Neural cell (in vitro differentiated cells): ENCODE data around the gene APBB1IP. TPM values are rescaled to one million over a fixed set of nuclear protein-coding genes. Genes with fewer than 3 reads are reported as not detected.
"Not testable (repeated sequence)": the region's sequence is repeated elsewhere in the genome, so short reads cannot be mapped to it uniquely, and the experiment has no call there.

Experiments used
- H2AFZ ChIP-seq: fragments of 200-600, 300-800 bp; sonication (generic), shearing (Covaris generic); 2 replicates; pipeline ENCODE4 v1.6.0; 2014; ENCODE audit warnings: low read depth, mild to moderate bottlenecking, antibody characterized with exemption, low read length, moderate library complexity
- H3F3A ChIP-seq: fragments of 200-600 bp; shearing (Covaris generic); 2 replicates; pipeline ENCODE4 v1.6.1; 2016; ENCODE audit warnings: mild to moderate bottlenecking, moderate library complexity, mixed read lengths, antibody characterized with exemption, low read length; ENCODE audit not compliant: insufficient read depth, poor library complexity, severe bottlenecking
- H3K27ac ChIP-seq: fragments of 200-600, 300-800 bp; sonication (generic), shearing (Covaris generic); 2 replicates; pipeline ENCODE4 v1.5.1; 2014; ENCODE audit warnings: mild to moderate bottlenecking, low read length, moderate library complexity
- H3K27me3 ChIP-seq: fragments of 300-800, 200-600 bp; sonication (generic), shearing (Covaris generic); 2 replicates; pipeline ENCODE4 v1.6.0; 2014; ENCODE audit warnings: mild to moderate bottlenecking, low read depth, low read length, moderate library complexity; ENCODE audit not compliant: insufficient read depth
- H3K36me3 ChIP-seq: fragments of 300-800, 200-600 bp; sonication (generic), shearing (Covaris generic); 2 replicates; pipeline ENCODE4 v1.5.1; 2014; ENCODE audit warnings: mild to moderate bottlenecking, antibody characterized with exemption, low read length, moderate library complexity; ENCODE audit not compliant: insufficient read depth
- H3K4me2 ChIP-seq: fragments of 300-800, 200-600 bp; sonication (generic), shearing (Covaris generic); 2 replicates; pipeline ENCODE4 v1.6.0; 2014; ENCODE audit warnings: mild to moderate bottlenecking, low read length
- H3K4me3 ChIP-seq: fragments of 300-800, 200-600 bp; sonication (generic), shearing (Covaris generic); 2 replicates; pipeline ENCODE4 v1.5.1; 2014; ENCODE audit warnings: mild to moderate bottlenecking, low read length, moderate library complexity
- H3K79me2 ChIP-seq: fragments of 200-600 bp; shearing (Covaris generic); replicated peaks from 2 replicates; pipeline ENCODE4 v1.6.0; 2014; ENCODE audit warnings: mild to moderate bottlenecking, low read length, moderate library complexity; ENCODE audit not compliant: insufficient read depth
- H3K9ac ChIP-seq: fragments of 300-800, 200-600 bp; sonication (generic), shearing (Covaris generic); 2 replicates; pipeline ENCODE4 v1.6.1; 2016; ENCODE audit warnings: mild to moderate bottlenecking, low read length, mixed read lengths
- H3K9me2 ChIP-seq: fragments of 200-600 bp; shearing (Covaris generic); 2 replicates; pipeline ENCODE4 v1.6.1; 2016; ENCODE audit warnings: mild to moderate bottlenecking, low read length, mixed read lengths; ENCODE audit not compliant: insufficient read depth
- H3K9me3 ChIP-seq: fragments of 200-600, 300-800 bp; sonication (generic), shearing (Covaris generic); 2 replicates; pipeline ENCODE4 v1.6.1; 2016; ENCODE audit warnings: mild to moderate bottlenecking, mixed run types, low read length, moderate library complexity, mixed read lengths
- H4K20me1 ChIP-seq: fragments of 200-600 bp; shearing (Covaris generic); 2 replicates; pipeline ENCODE4 v1.6.1; 2016; ENCODE audit warnings: mild to moderate bottlenecking, mixed run types; ENCODE audit not compliant: insufficient read depth
- EP300 ChIP-seq: fragments of 450-650 bp; conservative IDR thresholded peaks from 2 replicates; pipeline ENCODE4 v1.6.1; 2014; ENCODE audit warnings: antibody characterized with exemption, mild to moderate bottlenecking, moderate library complexity; ENCODE audit not compliant: poor library complexity, severe bottlenecking
- EZH2 ChIP-seq: fragments of 200-600, 300-800 bp; shearing (Covaris generic), sonication (generic); IDR thresholded peaks from 2 replicates; pipeline ENCODE4 v1.6.1; 2014; ENCODE audit warnings: antibody characterized with exemption, low read length, borderline replicate concordance, mild to moderate bottlenecking; ENCODE audit not compliant: insufficient read depth, poor library complexity, severe bottlenecking
- MXI1 ChIP-seq: fragments of 450-650 bp; conservative IDR thresholded peaks from 2 replicates; pipeline ENCODE4 v1.6.1; 2014; ENCODE audit warnings: antibody characterized with exemption, mild to moderate bottlenecking; ENCODE audit not compliant: poor library complexity, severe bottlenecking
- POLR2AphosphoS5 ChIP-seq: IDR thresholded peaks from 2 replicates; pipeline ENCODE4 v1.6.1; 2012
- RAD21 ChIP-seq: fragments of 450-650 bp; conservative IDR thresholded peaks from 2 replicates; pipeline ENCODE4 v1.6.1; 2014; ENCODE audit warnings: antibody characterized with exemption, mild to moderate bottlenecking, moderate library complexity
- SMC3 ChIP-seq: fragments of 450-650 bp; conservative IDR thresholded peaks from 2 replicates; pipeline ENCODE4 v1.6.1; 2014; ENCODE audit warnings: antibody characterized with exemption, mild to moderate bottlenecking, moderate library complexity; ENCODE audit not compliant: poor library complexity
- TAF1 ChIP-seq: IDR thresholded peaks from 2 replicates; pipeline ENCODE4 v1.6.1; 2012; ENCODE audit warnings: low read depth
- polyA plus RNA-seq: library from polyadenylated mRNA; depleted of rRNA; stranded (reverse); fragments of >200 nt; gene quantifications from 2 replicates; pipeline ENCODE4 v1.2.3, GENCODE V29; 2014
- TF ChIP-seq, protein P1 (sequence below): fragments of 450-650 bp; IDR thresholded peaks from 2 replicates; pipeline ENCODE4 v1.5.1; 2014; ENCODE audit warnings: antibody characterized with exemption, mild to moderate bottlenecking, moderate library complexity; ENCODE audit not compliant: poor library complexity, severe bottlenecking
- TF ChIP-seq, protein P2 (sequence below): IDR thresholded peaks from 2 replicates; pipeline ENCODE4 v1.6.1; 2012; ENCODE audit warnings: borderline replicate concordance

Gene APBB1IP
- polyA plus RNA-seq, 1 donor from 2014 or later = not detected

GRCh38 chr10:26463986-26464385 lies 25.8 kb downstream of the APBB1IP start:
- no peak overlapping the region for H3K27ac ChIP-seq

GRCh38 chr10:26464632-26465280 lies 26.6 kb downstream of the APBB1IP start:
- H3K79me2 ChIP-seq = no peaks in the 10 kb centered on the region
- H3K9me2 ChIP-seq = no peaks in the 10 kb centered on the region
- H3F3A ChIP-seq = no peaks in the 10 kb centered on the region
- no peak overlapping the region for H3K27ac ChIP-seq
- no peak overlapping the region for H3K9ac ChIP-seq
- H4K20me1 ChIP-seq = no peaks in the 10 kb centered on the region
- H3K4me3 ChIP-seq = no peak overlapping the region
- TF ChIP-seq EZH2 = no peak
- no peak for TF ChIP-seq TAF1
- no peak for TF ChIP-seq EP300
- TF ChIP-seq, protein P1, sequence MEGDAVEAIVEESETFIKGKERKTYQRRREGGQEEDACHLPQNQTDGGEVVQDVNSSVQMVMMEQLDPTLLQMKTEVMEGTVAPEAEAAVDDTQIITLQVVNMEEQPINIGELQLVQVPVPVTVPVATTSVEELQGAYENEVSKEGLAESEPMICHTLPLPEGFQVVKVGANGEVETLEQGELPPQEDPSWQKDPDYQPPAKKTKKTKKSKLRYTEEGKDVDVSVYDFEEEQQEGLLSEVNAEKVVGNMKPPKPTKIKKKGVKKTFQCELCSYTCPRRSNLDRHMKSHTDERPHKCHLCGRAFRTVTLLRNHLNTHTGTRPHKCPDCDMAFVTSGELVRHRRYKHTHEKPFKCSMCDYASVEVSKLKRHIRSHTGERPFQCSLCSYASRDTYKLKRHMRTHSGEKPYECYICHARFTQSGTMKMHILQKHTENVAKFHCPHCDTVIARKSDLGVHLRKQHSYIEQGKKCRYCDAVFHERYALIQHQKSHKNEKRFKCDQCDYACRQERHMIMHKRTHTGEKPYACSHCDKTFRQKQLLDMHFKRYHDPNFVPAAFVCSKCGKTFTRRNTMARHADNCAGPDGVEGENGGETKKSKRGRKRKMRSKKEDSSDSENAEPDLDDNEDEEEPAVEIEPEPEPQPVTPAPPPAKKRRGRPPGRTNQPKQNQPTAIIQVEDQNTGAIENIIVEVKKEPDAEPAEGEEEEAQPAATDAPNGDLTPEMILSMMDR = no peak
- no peak overlapping the region for H2AFZ ChIP-seq
- H3K36me3 ChIP-seq = no peaks in the 10 kb centered on the region
- no peaks in the 10 kb centered on the region for H3K9me3 ChIP-seq
- no peak overlapping the region for H3K4me2 ChIP-seq
- no peaks in the 10 kb centered on the region for H3K27me3 ChIP-seq

More at GRCh38 chr10:26463986-26464385, 25.8 kb downstream of the APBB1IP start:
- Histone ChIP-seq H3K27me3 (no peaks in the 10 kb centered on the region), H2AFZ (no peak overlapping the region), H3K9me2 (no peaks in the 10 kb centered on the region), H3K9me3 (no peaks in the 10 kb centered on the region), H3K9ac (no peak overlapping the region), H3K79me2 (no peaks in the 10 kb centered on the region), H3K4me3 (no peak overlapping the region), H3F3A (no peaks in the 10 kb centered on the region), H4K20me1 (no peaks in the 10 kb centered on the region), H3K36me3 (no peaks in the 10 kb centered on the region), H3K4me2 (no peak overlapping the region)
- TF ChIP-seq SMC3 (no peak), EZH2 (no peak), TAF1 (no peak), MXI1 (no peak), POLR2AphosphoS5 (no peak), EP300 (no peak), RAD21 (no peak)
- TF ChIP-seq, protein P1 = no peak
- TF ChIP-seq, protein P2, sequence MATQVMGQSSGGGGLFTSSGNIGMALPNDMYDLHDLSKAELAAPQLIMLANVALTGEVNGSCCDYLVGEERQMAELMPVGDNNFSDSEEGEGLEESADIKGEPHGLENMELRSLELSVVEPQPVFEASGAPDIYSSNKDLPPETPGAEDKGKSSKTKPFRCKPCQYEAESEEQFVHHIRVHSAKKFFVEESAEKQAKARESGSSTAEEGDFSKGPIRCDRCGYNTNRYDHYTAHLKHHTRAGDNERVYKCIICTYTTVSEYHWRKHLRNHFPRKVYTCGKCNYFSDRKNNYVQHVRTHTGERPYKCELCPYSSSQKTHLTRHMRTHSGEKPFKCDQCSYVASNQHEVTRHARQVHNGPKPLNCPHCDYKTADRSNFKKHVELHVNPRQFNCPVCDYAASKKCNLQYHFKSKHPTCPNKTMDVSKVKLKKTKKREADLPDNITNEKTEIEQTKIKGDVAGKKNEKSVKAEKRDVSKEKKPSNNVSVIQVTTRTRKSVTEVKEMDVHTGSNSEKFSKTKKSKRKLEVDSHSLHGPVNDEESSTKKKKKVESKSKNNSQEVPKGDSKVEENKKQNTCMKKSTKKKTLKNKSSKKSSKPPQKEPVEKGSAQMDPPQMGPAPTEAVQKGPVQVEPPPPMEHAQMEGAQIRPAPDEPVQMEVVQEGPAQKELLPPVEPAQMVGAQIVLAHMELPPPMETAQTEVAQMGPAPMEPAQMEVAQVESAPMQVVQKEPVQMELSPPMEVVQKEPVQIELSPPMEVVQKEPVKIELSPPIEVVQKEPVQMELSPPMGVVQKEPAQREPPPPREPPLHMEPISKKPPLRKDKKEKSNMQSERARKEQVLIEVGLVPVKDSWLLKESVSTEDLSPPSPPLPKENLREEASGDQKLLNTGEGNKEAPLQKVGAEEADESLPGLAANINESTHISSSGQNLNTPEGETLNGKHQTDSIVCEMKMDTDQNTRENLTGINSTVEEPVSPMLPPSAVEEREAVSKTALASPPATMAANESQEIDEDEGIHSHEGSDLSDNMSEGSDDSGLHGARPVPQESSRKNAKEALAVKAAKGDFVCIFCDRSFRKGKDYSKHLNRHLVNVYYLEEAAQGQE = no peak

DNA sequence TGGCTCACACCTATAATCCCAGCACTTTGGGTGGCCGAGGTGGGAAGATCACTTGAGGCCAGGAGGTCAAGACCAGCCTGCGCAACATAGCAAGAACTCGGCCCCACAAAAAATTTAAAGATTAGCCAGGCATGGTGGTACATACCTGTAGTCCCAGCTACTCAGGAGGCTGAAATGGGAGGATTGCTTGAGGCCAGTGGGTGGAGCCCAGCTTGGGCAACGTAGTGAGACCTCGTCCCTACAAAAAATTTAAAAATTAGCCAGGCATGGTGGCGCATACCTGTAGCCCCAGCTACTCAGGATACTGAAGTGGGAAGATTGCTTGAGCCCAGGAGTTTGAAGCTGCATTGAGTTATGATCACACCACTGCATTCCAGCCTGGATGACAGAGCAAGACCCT lies 28.4 kb downstream of the APBB1IP start:
- not testable (repeated sequence) for H3F3A ChIP-seq, H3K36me3 ChIP-seq, H3K79me2 ChIP-seq, H3K9me2 ChIP-seq, H3K27ac ChIP-seq, H3K9ac ChIP-seq, H3K27me3 ChIP-seq, H3K9me3 ChIP-seq, H3K4me2 ChIP-seq, H4K20me1 ChIP-seq, H2AFZ ChIP-seq, H3K4me3 ChIP-seq
